ENCODE results near the gene FAM228A.

- no peak for TF ChIP-seq EZH2 (IDR thresholded peaks at IDR 0.05)
- TF ChIP-seq POLR2AphosphoS5 (IDR thresholded peaks at IDR 0.05; ENCODE audit: borderline replicate concordance, low read depth, low read length): no peak
Measured at GRCh38 chr2:24211408-24211807, 36.6 kb downstream of the FAM228A start.
